GM21367 (cell line): Measurements from ENCODE around the gene MFSD6.

ENCODE experiments used
- ATAC-seq: cut with Tn5 transposase; IDR thresholded peaks from one replicate; pipeline ENCODE4 v1.9.1; 2021; ENCODE audit not compliant: unreplicated experiment

MFSD6 gene

DNA sequence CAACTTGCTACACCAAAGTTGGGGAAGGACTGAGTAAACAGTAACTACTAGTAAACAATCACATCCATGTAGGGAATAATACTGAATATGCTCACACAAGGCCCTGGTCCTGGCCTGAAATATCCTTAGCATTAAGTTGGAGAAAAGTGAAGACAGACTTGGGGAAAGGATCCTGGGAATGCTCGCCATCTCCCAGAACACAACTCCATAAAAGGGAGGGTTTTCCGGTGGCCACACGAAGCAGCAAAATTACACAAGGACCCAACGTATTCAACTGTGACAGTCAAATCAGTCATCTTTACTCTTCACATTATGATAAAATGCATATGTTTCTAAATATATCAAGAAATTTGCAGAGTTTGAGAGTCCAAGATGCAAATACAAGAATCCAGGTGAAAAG is 119.1 kb downstream of the MFSD6 start:
- no peak for ATAC-seq

DNA sequence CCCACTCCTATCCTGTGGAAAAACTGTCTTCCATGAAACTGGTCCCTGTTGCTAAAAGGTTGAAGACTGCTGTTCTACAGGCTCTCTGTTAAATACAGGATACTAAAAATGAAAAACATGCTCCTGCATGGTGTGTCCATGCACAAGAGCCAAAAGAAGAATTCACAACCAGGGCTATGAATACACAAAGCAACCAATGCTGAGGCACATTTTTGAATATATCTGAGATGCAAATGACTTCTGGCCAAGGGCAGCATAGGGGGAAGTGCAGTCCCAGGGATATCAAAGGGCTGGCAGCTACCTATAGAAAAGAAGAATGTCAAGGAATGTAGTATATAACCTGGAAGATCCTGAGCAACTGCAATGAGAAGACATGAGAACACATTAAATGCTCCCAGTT is 119.8 kb downstream of the MFSD6 start:
- ATAC-seq: no peak

GRCh38 chr2:190528521-190529001 is 120.4 kb downstream of the MFSD6 start:
- no peak for ATAC-seq

- no peak for ATAC-seq
Observed at GRCh38 chr2:190529486-190530247, 121.5 kb downstream of the MFSD6 start.

GRCh38 chr2:190530248-190530900 is 122.2 kb downstream of the MFSD6 start:
- no peak for ATAC-seq

- ATAC-seq: no peak
Observed at GRCh38 chr2:190532581-190532980, 124.4 kb downstream of the MFSD6 start.

- ATAC-seq: no peak
Observed at GRCh38 chr2:190533175-190533967, 125.2 kb downstream of the MFSD6 start.

GRCh38 chr2:190533968-190534309 is 125.8 kb downstream of the MFSD6 start:
- no peak for ATAC-seq

GRCh38 chr2:190534310-190535120 is 126.4 kb downstream of the MFSD6 start, which contains the start of gene NEMP2:
TSS of gene NEMP2 (minus strand) at chr2:190534722. CDS start at chr2:190534655, 67 bp downstream.
- ATAC-seq: peak; percentile 55

GRCh38 chr2:190535121-190535439 is 126.9 kb downstream of the MFSD6 start:
- ATAC-seq: no peak

- ATAC-seq: no peak
Observed at GRCh38 chr2:190535586-190535985, 127.4 kb downstream of the MFSD6 start.

DNA sequence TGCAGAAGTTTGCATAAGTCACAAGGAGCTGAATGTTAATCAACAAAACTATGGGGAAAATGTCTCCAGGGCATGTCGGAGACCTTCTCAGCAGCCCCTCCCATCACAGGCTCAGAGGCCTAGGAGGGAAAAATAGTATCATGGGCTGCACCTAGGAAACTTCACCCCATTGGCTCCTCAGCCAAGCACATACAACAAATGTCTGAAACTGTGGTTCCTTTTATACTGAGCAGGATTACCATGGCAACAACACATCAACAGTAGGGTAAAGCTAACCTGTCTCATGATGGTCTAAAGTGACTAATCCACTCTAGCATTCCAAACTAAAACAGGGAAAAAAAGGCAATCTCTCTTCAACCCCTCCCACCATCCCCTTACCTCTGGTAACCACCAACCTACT is 129.6 kb downstream of the MFSD6 start:
- ATAC-seq: no peak

DNA sequence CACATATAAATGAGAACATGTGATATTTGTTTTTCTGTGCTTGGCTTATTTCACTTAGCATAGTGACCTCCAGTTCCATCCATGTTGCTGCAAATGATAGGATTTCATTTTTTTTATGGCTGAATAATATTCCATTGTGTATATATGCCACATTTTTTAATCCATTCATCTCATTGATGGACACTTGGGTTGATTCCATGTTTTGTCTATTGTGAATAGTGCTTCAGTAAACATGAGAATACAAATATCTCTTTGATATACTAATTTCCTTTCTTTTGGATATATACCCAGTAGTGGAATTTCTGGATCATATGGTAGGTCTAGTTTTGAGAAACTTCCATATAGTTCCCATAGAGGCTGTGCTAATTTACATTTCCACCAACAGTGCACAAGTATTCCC is 130.0 kb downstream of the MFSD6 start:
- ATAC-seq: no peak

GRCh38 chr2:190540048-190540447 is 131.9 kb downstream of the MFSD6 start:
- no peak for ATAC-seq

- ATAC-seq: no peak
Observed at GRCh38 chr2:190545093-190545492, 136.9 kb downstream of the MFSD6 start.

DNA sequence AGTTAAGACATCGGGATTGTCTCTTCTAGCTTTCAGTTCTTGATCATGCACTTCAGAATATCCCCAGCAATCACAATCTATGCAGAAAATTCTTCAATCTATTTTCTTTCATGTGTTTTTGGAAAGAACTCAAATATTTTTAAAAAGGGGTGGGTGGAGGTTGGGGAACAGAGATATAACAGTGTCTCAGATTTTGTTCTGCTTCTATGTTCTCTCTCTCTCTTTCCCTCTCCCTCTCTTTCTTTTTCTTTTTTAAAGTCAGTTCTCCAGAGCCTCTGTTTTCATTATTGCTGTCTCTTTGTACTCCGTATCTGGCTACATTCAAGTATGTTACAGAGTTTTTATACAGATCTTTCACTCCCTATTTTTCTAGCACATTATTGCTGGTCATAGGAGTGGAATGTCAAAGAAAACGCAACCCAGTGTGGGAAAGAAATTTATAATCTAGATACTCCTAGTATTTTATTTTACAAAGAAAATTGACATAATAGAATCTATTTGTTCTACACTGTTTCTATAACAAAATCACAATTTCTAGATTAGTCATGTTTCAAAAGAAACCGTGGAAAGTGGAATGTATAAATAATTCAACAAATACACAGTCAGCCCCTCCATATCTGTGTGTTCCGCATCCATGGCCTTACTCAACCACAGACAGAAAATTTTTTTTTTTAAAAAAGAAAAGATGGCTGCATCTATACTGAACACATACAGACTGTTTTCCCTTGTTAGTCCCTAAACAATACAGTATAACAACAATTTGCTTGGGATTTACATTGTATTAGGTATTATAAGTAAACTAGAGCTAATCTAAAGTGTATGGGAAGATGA is 137.6 kb downstream of the MFSD6 start:
- ATAC-seq: no peak

- ATAC-seq: no peak
Observed at GRCh38 chr2:190546734-190547133, 138.6 kb downstream of the MFSD6 start.

- no peak for ATAC-seq
Observed at GRCh38 chr2:190547886-190548285, 139.7 kb downstream of the MFSD6 start.

GRCh38 chr2:190550137-190550536 is 142.0 kb downstream of the MFSD6 start:
- no peak for ATAC-seq
